Stimulated activated CD8-positive, alpha-beta memory T cell treated with anti-CD3 and anti-CD28 coated beads, Interleukin-4, amount 100 ng/mL, for 4 hours (primary cell): ENCODE results near the gene CKAP5.

Experiments used
- DNase-seq, 2 donors: peaks; one replicate each; pipeline ENCODE4 v3.0.0-alpha.2; 2020; ENCODE audit warnings: low read depth in 2 of 2, low spot score in 1 of 2

The CKAP5 gene

GRCh38 chr11:46769636-46770221, 76.4 kb downstream of the CKAP5 start:
- DNase-seq, result no peak

- DNase-seq, result no peak
Observed at GRCh38 chr11:46766656-46767055, 79.4 kb downstream of the CKAP5 start.

GRCh38 chr11:46762248-46762647, 83.8 kb downstream of the CKAP5 start:
- DNase-seq, result no peak

- DNase-seq, result no peak
Observed at GRCh38 chr11:46761807-46762206, 84.3 kb downstream of the CKAP5 start.

- no peak for DNase-seq
Observed at GRCh38 chr11:46760429-46761128, 85.5 kb downstream of the CKAP5 start.

GRCh38 chr11:46759196-46759595, 86.9 kb downstream of the CKAP5 start:
- no peak for DNase-seq

GRCh38 chr11:46755962-46756361, 90.1 kb downstream of the CKAP5 start:
- no peak for DNase-seq

GRCh38 chr11:46747150-46747549, 98.9 kb downstream of the CKAP5 start:
- DNase-seq, result no peak

- no peak for DNase-seq
Observed at GRCh38 chr11:46745995-46746394, 100.1 kb downstream of the CKAP5 start.

GRCh38 chr11:46745328-46745727, 100.8 kb downstream of the CKAP5 start:
- DNase-seq, result no peak

GRCh38 chr11:46743693-46744339, 102.3 kb downstream of the CKAP5 start:
- DNase-seq, result no peak

GRCh38 chr11:46743043-46743442, 103.0 kb downstream of the CKAP5 start:
- DNase-seq, result no peak

- no peak for DNase-seq
Observed at GRCh38 chr11:46741600-46742484, 104.2 kb downstream of the CKAP5 start.

GRCh38 chr11:46738887-46739286, 107.2 kb downstream of the CKAP5 start:
- DNase-seq, result no peak

GRCh38 chr11:46737699-46738098, 108.4 kb downstream of the CKAP5 start:
- no peak for DNase-seq

GRCh38 chr11:46736615-46737014, 109.5 kb downstream of the CKAP5 start:
- no peak for DNase-seq

- DNase-seq, result no peak
Observed at GRCh38 chr11:46736146-46736545, 109.9 kb downstream of the CKAP5 start.

GRCh38 chr11:46733234-46733633, 112.8 kb downstream of the CKAP5 start:
- no peak for DNase-seq

- DNase-seq, result no peak
Observed at GRCh38 chr11:46731545-46731944, 114.5 kb downstream of the CKAP5 start.

- no peak for DNase-seq
Observed at GRCh38 chr11:46729110-46730027, 116.7 kb downstream of the CKAP5 start.

- DNase-seq, result no peak
Observed at GRCh38 chr11:46728659-46729040, 117.4 kb downstream of the CKAP5 start.
